ENCODE data around the gene AFF3.
"Not testable (repeated sequence)": the region's sequence is repeated elsewhere in the genome, so short reads cannot be mapped to it uniquely, and the experiment has no call there.

DNA sequence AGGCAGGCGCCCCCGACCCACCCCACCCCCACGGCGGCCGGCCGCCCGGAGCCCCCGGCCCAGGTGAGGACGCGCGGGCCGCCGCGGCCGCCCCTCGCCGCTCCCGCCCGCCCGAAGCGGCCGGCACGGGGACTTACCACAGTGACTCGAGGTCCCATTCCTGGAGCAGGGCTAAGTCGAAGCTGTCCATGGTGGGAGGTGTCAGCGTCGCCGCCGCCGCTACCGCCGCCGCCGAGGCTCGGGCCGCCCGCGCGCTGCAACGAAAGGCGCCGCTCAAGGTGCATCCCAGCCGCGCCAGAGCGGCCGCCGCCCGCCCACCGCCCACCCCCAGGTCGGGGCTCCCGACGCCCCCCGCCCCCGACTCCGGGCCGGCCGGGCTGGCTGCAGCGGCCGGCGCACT, 38.1 kb downstream of the AFF3 start:
- TF ChIP-seq, protein P1, sequence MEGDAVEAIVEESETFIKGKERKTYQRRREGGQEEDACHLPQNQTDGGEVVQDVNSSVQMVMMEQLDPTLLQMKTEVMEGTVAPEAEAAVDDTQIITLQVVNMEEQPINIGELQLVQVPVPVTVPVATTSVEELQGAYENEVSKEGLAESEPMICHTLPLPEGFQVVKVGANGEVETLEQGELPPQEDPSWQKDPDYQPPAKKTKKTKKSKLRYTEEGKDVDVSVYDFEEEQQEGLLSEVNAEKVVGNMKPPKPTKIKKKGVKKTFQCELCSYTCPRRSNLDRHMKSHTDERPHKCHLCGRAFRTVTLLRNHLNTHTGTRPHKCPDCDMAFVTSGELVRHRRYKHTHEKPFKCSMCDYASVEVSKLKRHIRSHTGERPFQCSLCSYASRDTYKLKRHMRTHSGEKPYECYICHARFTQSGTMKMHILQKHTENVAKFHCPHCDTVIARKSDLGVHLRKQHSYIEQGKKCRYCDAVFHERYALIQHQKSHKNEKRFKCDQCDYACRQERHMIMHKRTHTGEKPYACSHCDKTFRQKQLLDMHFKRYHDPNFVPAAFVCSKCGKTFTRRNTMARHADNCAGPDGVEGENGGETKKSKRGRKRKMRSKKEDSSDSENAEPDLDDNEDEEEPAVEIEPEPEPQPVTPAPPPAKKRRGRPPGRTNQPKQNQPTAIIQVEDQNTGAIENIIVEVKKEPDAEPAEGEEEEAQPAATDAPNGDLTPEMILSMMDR (IDR thresholded peaks at IDR 0.05; ENCODE audit: low read depth, low read length): not testable (repeated sequence)
- not testable (repeated sequence) for TF ChIP-seq EZH2phosphoT487 (IDR thresholded peaks at IDR 0.05; ENCODE audit: low read depth)
